IMR-90 (cell line): ENCODE results near the gene ERC2. TPM values are rescaled to one million over a fixed set of nuclear protein-coding genes. Genes with fewer than 3 reads are reported as not detected.

Experiments used
- ATAC-seq: fragments of 200-7000 bp; cut with Tn5 transposase; 2 replicates; pipeline ENCODE4 v1.9.1; 2020; ENCODE audit warnings: low read depth, mild to moderate bottlenecking, moderate library complexity
- BruUV-seq: library from RNA; stranded (reverse); fragments of 400-500 nt; replicated peaks from 2 replicates; lab custom pipeline; 2021; lab: Mats Ljungman, UMichigan
- CTCF ChIA-PET: fragments of 300-600 bp; formaldehyde crosslinking; extraction: SDS; loops from one replicate; lab custom pipeline; 2021; ENCODE audit warnings: antibody characterized with exemption; lab: Yijun Ruan, JAX
- POLR2A ChIA-PET: fragments of 300-600 bp; sonication (Branson Sonifier 250); formaldehyde crosslinking; loops from one replicate; lab custom pipeline; 2022; ENCODE audit warnings: antibody characterized with exemption; ENCODE audit not compliant: unreplicated experiment; lab: Charles Lee
- DNase-seq: peaks from one replicate; pipeline ENCODE4 v3.0.0; 2013
- H2AFZ ChIP-seq: replicated peaks from 2 replicates; pipeline ENCODE3; 2013; ENCODE audit warnings: low read length, mild to moderate bottlenecking; ENCODE audit not compliant: poor library complexity
- H2AK5ac ChIP-seq: 2 replicates; pipeline ENCODE4 v1.6.1; 2013; ENCODE audit warnings: low read depth, low read length, inconsistent platforms
- H2AK9ac ChIP-seq: replicated peaks from 2 replicates; pipeline ENCODE3; 2013; ENCODE audit warnings: mild to moderate bottlenecking, low read depth, low read length, moderate library complexity; ENCODE audit not compliant: poor library complexity
- H2BK120ac ChIP-seq: 2 replicates; pipeline ENCODE4 v1.6.1; 2013; ENCODE audit warnings: low read depth, low read length, inconsistent platforms
- H2BK15ac ChIP-seq: 3 replicates; pipeline ENCODE4 v1.6.1; 2013; ENCODE audit warnings: low read depth, low read length, inconsistent platforms
- H2BK20ac ChIP-seq: 2 replicates; pipeline ENCODE4 v1.6.1; 2013; ENCODE audit warnings: low read depth, mild to moderate bottlenecking, inconsistent platforms, low read length, moderate library complexity
- H2BK5ac ChIP-seq: 2 replicates; pipeline ENCODE4 v1.6.1; 2013; ENCODE audit warnings: mild to moderate bottlenecking, low read depth, low read length, inconsistent platforms; ENCODE audit not compliant: poor library complexity, severe bottlenecking
- H3K14ac ChIP-seq: replicated peaks from 2 replicates; pipeline ENCODE4 v1.6.1; 2013; ENCODE audit warnings: low read depth, low read length, inconsistent platforms
- H3K18ac ChIP-seq: 2 replicates; pipeline ENCODE4 v1.6.1; 2013; ENCODE audit warnings: low read depth, low read length, control low read depth
- H3K23ac ChIP-seq: 2 replicates; pipeline ENCODE4 v1.6.1; 2013; ENCODE audit warnings: low read depth, low read length, inconsistent platforms
- H3K27ac ChIP-seq: 2 replicates; pipeline ENCODE4 v1.5.1; 2013; ENCODE audit warnings: mild to moderate bottlenecking, control low read depth, low read length; ENCODE audit not compliant: insufficient read depth
- H3K27me3 ChIP-seq: 2 replicates; pipeline ENCODE4 v1.6.1; 2013; ENCODE audit warnings: low read length; ENCODE audit not compliant: control insufficient read depth, insufficient read depth
- H3K36me3 ChIP-seq: 2 replicates; pipeline ENCODE4 v1.6.1; 2013; ENCODE audit warnings: low read length, mixed read lengths; ENCODE audit not compliant: control insufficient read depth, insufficient read depth
- H3K4ac ChIP-seq: 2 replicates; pipeline ENCODE4 v1.6.1; 2013; ENCODE audit warnings: low read depth, low read length, inconsistent platforms
- H3K4me1 ChIP-seq: 2 replicates; pipeline ENCODE4 v1.6.1; 2013; ENCODE audit warnings: low read length, mixed read lengths; ENCODE audit not compliant: control insufficient read depth, insufficient read depth
- H3K4me2 ChIP-seq: 2 replicates; pipeline ENCODE4 v1.6.1; 2013; ENCODE audit warnings: low read depth, mild to moderate bottlenecking, control low read depth, low read length, moderate library complexity
- H3K4me3 ChIP-seq: 2 replicates; pipeline ENCODE4 v1.5.1; 2013; ENCODE audit warnings: low read depth, mild to moderate bottlenecking, control low read depth, low read length, moderate library complexity; ENCODE audit not compliant: insufficient read depth
- H3K56ac ChIP-seq: 2 replicates; pipeline ENCODE4 v1.6.1; 2013; ENCODE audit warnings: low read length, inconsistent platforms; ENCODE audit not compliant: insufficient read depth; ENCODE audit errors: extremely low read depth
- H3K79me1 ChIP-seq, 2 experiments: 2 replicates each; pipeline ENCODE4 v1.6.1; 2013; ENCODE audit warnings: low read length in 2 of 2, inconsistent platforms in 1 of 2, low read depth in 1 of 2
- H3K9ac ChIP-seq: 2 replicates; pipeline ENCODE4 v1.6.1; 2013; ENCODE audit warnings: low read depth, low read length, control low read depth
- H3K9me1 ChIP-seq: 2 replicates; pipeline ENCODE4 v1.6.1; 2013; ENCODE audit warnings: low read length, inconsistent platforms; ENCODE audit not compliant: insufficient read depth
- H3K9me3 ChIP-seq: 2 replicates; pipeline ENCODE4 v1.6.1; 2013; ENCODE audit warnings: low read length; ENCODE audit not compliant: control insufficient read depth, insufficient read depth
- H4K20me1 ChIP-seq: 2 replicates; pipeline ENCODE4 v1.6.1; 2013; ENCODE audit warnings: low read length, inconsistent platforms; ENCODE audit not compliant: insufficient read depth
- H4K5ac ChIP-seq: 2 replicates; pipeline ENCODE4 v1.6.1; 2013; ENCODE audit warnings: mild to moderate bottlenecking, low read depth, low read length, control low read depth
- H4K8ac ChIP-seq, 2 experiments: 2 replicates each; pipeline ENCODE4 v1.6.1; 2013; ENCODE audit warnings: low read depth in 2 of 2, low read length in 2 of 2, control low read depth in 1 of 2, inconsistent platforms in 1 of 2
- H4K91ac ChIP-seq: 2 replicates; pipeline ENCODE4 v1.6.1; 2013; ENCODE audit warnings: low read depth, low read length, inconsistent platforms; ENCODE audit not compliant: insufficient read depth
- MAZ ChIP-seq: IDR thresholded peaks from 2 replicates; pipeline ENCODE4 v1.6.1; 2012; ENCODE audit warnings: low read depth, mild to moderate bottlenecking, low read length, improper control_type of control experiment, moderate library complexity, borderline replicate concordance
- WGBS, 2 experiments: methylation state at CpG; one replicate each; pipeline versions ENCODE4 v1.1.5 to v1.1.7; 2013; ENCODE audit warnings: missing lambda C conversion rate in 2 of 2; ENCODE audit not compliant: insufficient read length in 1 of 2; ENCODE audit errors: extremely low coverage in 2 of 2; 5-methylcytosine and 5-hydroxymethylcytosine counted together
- dilution Hi-C: fragments of 300-500 bp; cut with HindIII; formaldehyde crosslinking; loops from one replicate; pipeline ENCODE4 v1.14.3; 2018; ENCODE audit warnings: low sequenced_read_pairs; ENCODE audit not compliant: unreplicated experiment
- in situ Hi-C: fragments of 300-500 bp; cut with MboI; formaldehyde crosslinking; loops from 3 replicates; pipeline ENCODE4 v1.14.3; 2019; ENCODE audit warnings: low sequenced_read_pairs, inconsistent platforms, mixed read lengths
- intact Hi-C: fragments of 100-400 bp; cut with micrococcal nuclease; formaldehyde crosslinking; loops from 2 replicates; pipeline ENCODE4 v1.10.0; 2022
- polyA plus RNA-seq, 3 experiments: library from polyadenylated mRNA; depleted of rRNA; stranded (reverse); fragments of >200 nt; gene quantifications; 2 replicates each; pipeline ENCODE4 v1.2.3, GENCODE V29; 2012; ENCODE audit warnings: low replicate concordance in 1 of 3
- total RNA-seq: library from RNA; depleted of rRNA; stranded (reverse); fragments of >200 nt; gene quantifications from 2 replicates; pipeline ENCODE4 v1.2.3, GENCODE V29; 2012

Gene ERC2
- total and polyA plus RNA-seq, 2 of the 4 experiments (the other 2 are of a cell fraction) = 0.17 to 0.18 TPM

GRCh38 chr3:55556619-55557537 is 911.4 kb downstream of the ERC2 start:
- peak overlapping the region; percentile 9; the same call in 1 of the 2 replicates for H2BK20ac ChIP-seq
- no peak for TF ChIP-seq MAZ
- H4K20me1 ChIP-seq = no peaks in the 10 kb centered on the region
- no peak overlapping the region for H3K56ac ChIP-seq
- ATAC-seq (peak; percentile 57), DNase-seq (peak; percentile 57)
- no peak overlapping the region for H3K4me3 ChIP-seq
- H4K5ac ChIP-seq = no peak overlapping the region
- H2BK120ac ChIP-seq = peak overlapping the region; percentile 24; the same call in 1 of the 2 replicates
- intact Hi-C loops = loop anchor here (5.0 kb wide), 2 partner anchors 65 to 160 kb away; no protein-coding TSS in a partner anchor
- peak overlapping the region; percentile 20 for H2AK9ac ChIP-seq
- no CpG with 5 or more reads among the region's 4 CpGs for WGBS, 2 experiments
- dilution Hi-C loops = no loop called here
- in situ Hi-C loops = no loop called here
- POLR2A ChIA-PET = no interaction called here
- H2AFZ ChIP-seq = peak overlapping the region; percentile 6
- no peak overlapping the region for H3K4me2 ChIP-seq
- no peak overlapping the region for H4K8ac ChIP-seq
- H3K9me1 ChIP-seq = peaks cover 10% of the 10 kb centered on the region; the same call in 1 of the 2 replicates
- no peak overlapping the region for H4K91ac ChIP-seq
- peak overlapping the region; percentile 57 for H3K14ac ChIP-seq
- peaks cover 7% of the 10 kb centered on the region for H3K4me1 ChIP-seq
- H3K27me3 ChIP-seq = no peaks in the 10 kb centered on the region
- no TSS peak for BruUV-seq
- H3K27ac ChIP-seq = no peak overlapping the region
- CTCF ChIA-PET = no interaction called here
- peak overlapping the region; percentile 18; the same call in 1 of the 2 replicates for H3K4ac ChIP-seq
- peak overlapping the region; percentile 18; the same call in 1 of the 2 replicates for H2AK5ac ChIP-seq
- no peak overlapping the region for H3K23ac ChIP-seq
- peak overlapping the region; percentile 14; the same call in 1 of the 3 replicates for H2BK15ac ChIP-seq
- H3K79me1 ChIP-seq = no peaks in the 10 kb centered on the region
- no peak overlapping the region for H2BK5ac ChIP-seq
- no peak overlapping the region for H3K9ac ChIP-seq
- H3K9me3 ChIP-seq = no peaks in the 10 kb centered on the region
- no peak overlapping the region for H3K18ac ChIP-seq
- no peaks in the 10 kb centered on the region for H3K36me3 ChIP-seq
